Esophagus muscularis mucosa (tissue), 4 donors: Measurements from ENCODE around the gene PPM1M. TPM values are rescaled to one million over a fixed set of nuclear protein-coding genes. Genes with fewer than 3 reads are reported as not detected.

ENCODE experiments used
- DNase-seq: peaks from one replicate; pipeline ENCODE4 v3.0.0-alpha.2; 2017; ENCODE audit errors: extremely low spot score
- H3K27ac ChIP-seq, 4 donors: fragments of 200-600 bp; sonication (generic); replicated peaks in 1 of 4; 1 replicate in 3 of 4; 2 replicates in 1 of 4; pipeline ENCODE4 v1.5.1; 2016 to 2019; ENCODE audit warnings: mild to moderate bottlenecking in 1 of 4
- H3K27me3 ChIP-seq, 4 donors: fragments of 200-600 bp; sonication (generic); one replicate each; pipeline versions ENCODE4 v1.5.1 to v1.6.0; 2016 to 2019
- H3K36me3 ChIP-seq, 4 donors: fragments of 200-600 bp; sonication (generic); one replicate each; pipeline ENCODE4 v1.5.1; 2016 to 2019
- H3K4me1 ChIP-seq, 4 donors: fragments of 200-600 bp; sonication (generic); one replicate each; pipeline ENCODE4 v1.5.1; 2016 to 2019
- H3K4me3 ChIP-seq, 4 donors: fragments of 200-600 bp; sonication (generic); 1 replicate in 2 of 4; 2 replicates in 2 of 4; pipeline ENCODE4 v1.5.1; 2016 to 2019; ENCODE audit warnings: mild to moderate bottlenecking in 4 of 4, moderate library complexity in 1 of 4
- H3K9me3 ChIP-seq, 4 donors: fragments of 200-600 bp; sonication (generic); 1 replicate in 3 of 4; 2 replicates in 1 of 4; pipeline ENCODE4 v1.5.1; 2016 to 2019
- EP300 ChIP-seq: sonication (generic); formaldehyde crosslinking; IDR thresholded peaks from one replicate; pipeline ENCODE4 v1.6.1; 2017; ENCODE audit warnings: antibody characterized with exemption
- POLR2A ChIP-seq: fragments of 450-650 bp; IDR thresholded peaks from one replicate; pipeline ENCODE4 v1.6.1; 2017; ENCODE audit warnings: antibody characterized with exemption, moderate library complexity, mild to moderate bottlenecking, low read depth
- POLR2AphosphoS5 ChIP-seq, 2 donors: sonication (generic); formaldehyde crosslinking; IDR thresholded peaks; one replicate each; pipeline ENCODE4 v1.6.1; 2017; ENCODE audit warnings: antibody characterized with exemption in 2 of 2
- WGBS: methylation state at CpG from one replicate; pipeline ENCODE4 v1.1.5; 2018; 5-methylcytosine and 5-hydroxymethylcytosine counted together
- intact Hi-C: fragments of 100-400 bp; cut with DNase I; formaldehyde crosslinking; loops from one replicate; pipeline ENCODE4 v1.15.1; 2023
- total RNA-seq, 4 donors: library from RNA; depleted of rRNA; stranded (reverse); fragments of >200 nt; gene quantifications; one replicate each; pipeline versions ENCODE4 v1.1.0 to v1.2.1, GENCODE V29; 2016
- TF ChIP-seq, protein P1 (sequence below), 3 experiments: fragments of 200-600 bp in 2 of 3; fragments of 450-650 bp in 1 of 3; sonication (generic) in 2 of 3; IDR thresholded peaks; one replicate each; pipeline ENCODE4 v1.5.1; 2017 to 2019; ENCODE audit warnings: antibody characterized with exemption in 3 of 3, mild to moderate bottlenecking in 2 of 3, moderate library complexity in 1 of 3

The PPM1M gene
- total RNA-seq, 4 donors from 2014 or later, result 24.1 to 35.7 (median 32.4) TPM

DNA sequence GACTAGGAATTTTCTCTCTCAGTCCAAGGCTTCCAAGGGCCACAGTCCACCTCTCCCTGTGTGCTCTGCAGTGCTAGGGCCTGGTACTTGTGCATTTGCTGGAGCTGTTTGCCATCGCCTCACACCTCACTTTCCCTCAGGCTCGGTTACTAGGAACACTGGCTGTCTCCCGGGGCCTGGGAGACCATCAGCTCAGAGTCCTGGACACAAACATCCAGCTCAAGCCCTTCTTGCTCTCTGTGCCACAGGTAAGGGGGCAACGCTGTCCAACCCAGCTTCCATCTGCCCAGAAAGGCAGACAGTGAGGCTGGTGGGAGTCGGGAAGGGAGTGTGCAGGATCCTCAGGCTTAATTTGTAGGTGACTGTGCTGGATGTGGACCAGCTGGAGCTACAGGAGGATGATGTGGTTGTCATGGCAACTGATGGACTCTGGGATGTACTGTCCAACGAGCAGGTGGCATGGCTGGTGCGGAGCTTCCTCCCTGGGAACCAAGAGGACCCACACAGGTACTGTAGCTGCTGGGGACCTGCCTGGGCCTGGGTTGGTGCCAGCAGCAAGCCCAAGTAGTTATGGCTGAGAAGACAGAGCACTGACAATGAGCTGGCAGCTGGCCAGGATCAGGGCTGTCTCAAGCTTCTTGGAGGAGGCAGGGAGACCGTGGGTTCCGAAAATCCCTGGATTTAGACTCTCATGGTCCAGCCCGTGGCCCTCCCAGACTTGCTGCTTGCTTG is 3.4 kb downstream of the PPM1M start:
- WGBS, result 63% methylated on average over 7 of the region's 10 CpGs
- Histone ChIP-seq H3K27ac (peak overlapping the region in 2 of 4 donors; percentile 18 to 31), H3K27me3 (no peaks in the 10 kb centered on the region), H3K4me1 (peaks cover 15 to 53% (median 48%) of the 10 kb centered on the region in 4 donors), H3K4me3 (no peak overlapping the region), H3K36me3 (peaks cover 9 to 63% (median 55%) of the 10 kb centered on the region in 4 donors), H3K9me3 (no peaks in the 10 kb centered on the region)
- intact Hi-C loops, result no loop called here
- TF ChIP-seq POLR2AphosphoS5 (IDR thresholded peaks at IDR 0.05), result peak in 1 of 2 donors; percentile 46
- no peak for TF ChIP-seq EP300
- DNase-seq, result no peak

DNA sequence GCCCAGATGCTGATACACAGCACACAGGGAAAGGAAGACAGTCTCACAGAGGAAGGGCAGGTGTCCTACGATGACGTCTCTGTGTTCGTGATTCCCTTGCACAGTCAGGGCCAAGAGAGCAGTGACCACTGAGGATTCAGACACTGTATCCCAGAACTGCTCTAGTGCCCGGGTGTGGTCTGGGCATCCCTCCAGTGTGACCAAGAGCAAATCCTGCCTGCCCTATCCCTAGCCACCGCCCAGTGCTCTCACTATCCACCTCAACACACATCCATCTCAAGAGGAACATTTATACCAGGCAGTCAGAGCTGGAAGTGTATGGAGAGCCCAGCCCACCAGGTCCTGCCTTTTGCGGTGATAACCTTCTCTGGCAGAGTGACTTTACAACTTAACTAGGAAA is 4.1 kb downstream of the PPM1M start:
- no peak for DNase-seq
- peaks cover 9 to 70% (median 61%) of the 10 kb centered on the region in 4 donors for H3K36me3 ChIP-seq
- TF ChIP-seq EP300 (no peak), POLR2A (no peak), POLR2AphosphoS5 (IDR thresholded peaks at IDR 0.05) (no peak)
- TF ChIP-seq, protein P1, sequence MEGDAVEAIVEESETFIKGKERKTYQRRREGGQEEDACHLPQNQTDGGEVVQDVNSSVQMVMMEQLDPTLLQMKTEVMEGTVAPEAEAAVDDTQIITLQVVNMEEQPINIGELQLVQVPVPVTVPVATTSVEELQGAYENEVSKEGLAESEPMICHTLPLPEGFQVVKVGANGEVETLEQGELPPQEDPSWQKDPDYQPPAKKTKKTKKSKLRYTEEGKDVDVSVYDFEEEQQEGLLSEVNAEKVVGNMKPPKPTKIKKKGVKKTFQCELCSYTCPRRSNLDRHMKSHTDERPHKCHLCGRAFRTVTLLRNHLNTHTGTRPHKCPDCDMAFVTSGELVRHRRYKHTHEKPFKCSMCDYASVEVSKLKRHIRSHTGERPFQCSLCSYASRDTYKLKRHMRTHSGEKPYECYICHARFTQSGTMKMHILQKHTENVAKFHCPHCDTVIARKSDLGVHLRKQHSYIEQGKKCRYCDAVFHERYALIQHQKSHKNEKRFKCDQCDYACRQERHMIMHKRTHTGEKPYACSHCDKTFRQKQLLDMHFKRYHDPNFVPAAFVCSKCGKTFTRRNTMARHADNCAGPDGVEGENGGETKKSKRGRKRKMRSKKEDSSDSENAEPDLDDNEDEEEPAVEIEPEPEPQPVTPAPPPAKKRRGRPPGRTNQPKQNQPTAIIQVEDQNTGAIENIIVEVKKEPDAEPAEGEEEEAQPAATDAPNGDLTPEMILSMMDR (IDR thresholded peaks at IDR 0.05), result no peak
- H3K4me3 ChIP-seq, result no peak overlapping the region
- H3K27ac ChIP-seq, result peak overlapping the region in 2 of 4 donors; percentile 18 to 31
- no peaks in the 10 kb centered on the region for H3K27me3 ChIP-seq
- H3K4me1 ChIP-seq, result peaks cover 10 to 54% (median 46%) of the 10 kb centered on the region in 4 donors
- WGBS, result 89% methylated on average over 4 of the region's 6 CpGs
- H3K9me3 ChIP-seq, result no peaks in the 10 kb centered on the region
- intact Hi-C loops, result no loop called here

DNA sequence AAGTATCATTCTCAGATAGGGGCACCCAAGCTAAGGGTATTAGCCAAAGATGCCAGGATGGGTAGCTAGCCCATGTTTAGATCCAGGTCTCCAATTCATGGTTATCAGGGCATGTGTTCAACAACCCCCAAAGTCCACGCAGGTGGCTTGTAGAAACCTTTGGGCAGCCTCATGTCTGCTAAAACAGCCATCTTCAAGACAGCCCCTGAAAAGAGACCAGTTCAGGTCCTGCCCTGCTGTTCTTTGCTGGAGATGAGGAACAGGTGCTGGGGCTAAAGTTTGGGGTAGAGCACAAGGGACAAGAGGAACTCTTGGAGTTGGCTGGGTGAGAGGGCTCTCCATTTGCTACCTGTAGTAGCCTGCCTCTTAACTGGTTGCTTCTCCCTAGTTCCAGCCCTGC is 4.6 kb downstream of the PPM1M start:
- 82% methylated on average over 1 of the region's 1 CpG for WGBS
- DNase-seq, result no peak
- Histone ChIP-seq H3K36me3 (peaks cover 12 to 74% (median 65%) of the 10 kb centered on the region in 4 donors), H3K4me1 (peaks cover 6 to 50% (median 43%) of the 10 kb centered on the region in 4 donors), H3K27ac (peak overlapping the region in 2 of 4 donors; percentile 18 to 31), H3K9me3 (no peaks in the 10 kb centered on the region), H3K4me3 (no peak overlapping the region), H3K27me3 (no peaks in the 10 kb centered on the region)
- intact Hi-C loops, result no loop called here
- no peak for TF ChIP-seq EP300
- TF ChIP-seq, protein P1 (IDR thresholded peaks at IDR 0.05), result no peak
- no peak for TF ChIP-seq POLR2AphosphoS5 (IDR thresholded peaks at IDR 0.05)
- TF ChIP-seq POLR2A, result no peak

DNA sequence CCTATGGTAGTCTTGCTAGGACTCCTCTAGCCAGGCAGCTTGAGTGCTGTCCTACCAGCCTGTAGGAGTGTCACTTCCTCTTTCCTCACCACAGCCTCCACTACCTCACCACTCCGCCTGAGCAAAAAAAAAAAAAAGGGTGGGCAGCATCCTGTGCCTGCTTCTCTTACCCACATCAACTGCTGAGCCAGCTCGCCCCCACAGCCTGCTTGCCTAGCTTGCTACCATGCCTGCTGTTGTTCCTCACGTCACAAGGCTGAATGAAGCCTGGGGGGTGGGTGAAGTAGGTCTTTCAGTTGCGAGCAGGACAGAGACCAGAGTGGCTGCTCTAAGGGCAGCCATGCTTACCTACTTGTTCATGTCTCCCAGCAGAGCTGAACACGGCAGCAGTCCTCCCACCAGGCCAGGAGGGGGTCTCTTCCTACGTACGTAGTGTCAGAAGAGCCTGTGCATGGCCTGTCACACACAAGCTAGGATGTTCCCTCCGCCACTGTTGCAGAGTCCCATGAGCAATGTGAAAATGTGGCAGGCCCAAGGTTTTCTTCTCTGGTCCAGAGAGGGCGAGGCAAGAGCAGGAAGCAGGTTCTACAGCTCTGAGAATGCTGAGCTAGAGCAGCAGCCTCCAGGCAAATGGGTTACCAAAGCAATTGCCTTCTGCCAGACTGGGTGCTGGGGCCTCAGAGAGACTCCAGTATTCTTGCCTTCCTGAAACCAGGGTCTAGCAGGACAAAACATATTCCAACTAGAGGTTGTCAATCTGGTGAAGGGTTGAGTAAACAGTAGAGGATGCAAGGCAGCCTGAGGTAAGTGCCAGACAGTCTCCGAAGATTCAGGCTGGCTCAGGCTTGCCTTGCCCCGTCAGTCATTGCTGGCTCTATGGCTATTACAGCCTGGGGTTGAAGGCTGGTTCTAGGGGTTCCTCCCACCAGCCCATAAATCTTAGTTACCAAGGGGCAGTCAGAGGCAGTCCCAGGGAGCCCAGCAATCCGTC is 8.1 kb downstream of the PPM1M start:
- Histone ChIP-seq H3K27ac (peak overlapping the region; percentile 28 to 62 (median 53)), H3K4me1 (peaks cover 0 to 42% (median 34%) of the 10 kb centered on the region in 4 donors), H3K4me3 (no peak overlapping the region), H3K36me3 (peaks cover 42 to 98% (median 95%) of the 10 kb centered on the region in 4 donors), H3K27me3 (no peaks in the 10 kb centered on the region), H3K9me3 (no peaks in the 10 kb centered on the region)
- TF ChIP-seq EP300, result no peak
- TF ChIP-seq POLR2AphosphoS5 (IDR thresholded peaks at IDR 0.05), result no peak
- no peak for TF ChIP-seq POLR2A
- TF ChIP-seq, protein P1 (IDR thresholded peaks at IDR 0.05), result no peak
- intact Hi-C loops, result no loop called here
- DNase-seq, result no peak
- 57% methylated on average over 9 of the region's 12 CpGs for WGBS

DNA sequence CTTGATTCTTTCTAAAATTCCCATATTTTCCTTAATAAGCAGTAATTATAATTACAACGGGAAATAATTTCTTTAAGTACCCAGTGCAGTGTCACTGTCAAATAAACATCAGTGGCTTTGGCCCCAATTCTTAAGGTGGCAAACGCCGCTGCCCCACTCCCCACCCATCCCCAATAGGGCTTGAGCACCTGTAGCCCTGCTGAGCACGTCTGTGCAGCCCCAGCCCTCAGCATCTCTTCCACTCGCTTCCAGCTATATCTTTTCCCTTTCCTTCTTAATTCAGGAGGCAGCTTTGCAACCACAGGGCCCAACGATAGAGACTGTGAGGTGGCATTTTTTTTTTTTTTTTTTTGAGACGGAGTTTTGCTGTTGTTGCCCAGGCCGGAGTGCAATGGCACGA is 9.0 kb downstream of the PPM1M start:
- no peaks in the 10 kb centered on the region for H3K27me3 ChIP-seq
- no peak for TF ChIP-seq POLR2A
- TF ChIP-seq, protein P1 (IDR thresholded peaks at IDR 0.05), result no peak
- no peak for TF ChIP-seq EP300
- no peak for TF ChIP-seq POLR2AphosphoS5 (IDR thresholded peaks at IDR 0.05)
- H3K4me1 ChIP-seq, result peaks cover 0 to 45% (median 40%) of the 10 kb centered on the region in 4 donors
- intact Hi-C loops, result no loop called here
- H3K36me3 ChIP-seq, result peaks cover 52 to 98% (median 95%) of the 10 kb centered on the region in 4 donors
- H3K4me3 ChIP-seq, result no peak overlapping the region
- WGBS, result 78% methylated on average over 9 of the region's 9 CpGs
- peak overlapping the region in 1 of 4 donors; percentile 60 for H3K27ac ChIP-seq
- DNase-seq, result no peak
- H3K9me3 ChIP-seq, result no peaks in the 10 kb centered on the region
